ENCODE data around the gene INPP4A.

The INPP4A gene

GRCh38 chr2:98461498-98462049, 16.9 kb downstream of the INPP4A start:
- FAIRE-seq = no peak

GRCh38 chr2:98463081-98463481, 18.4 kb downstream of the INPP4A start:
- no peak for FAIRE-seq

GRCh38 chr2:98463551-98463971, 18.9 kb downstream of the INPP4A start:
- no peak for FAIRE-seq

GRCh38 chr2:98463988-98464771, 19.5 kb downstream of the INPP4A start:
- FAIRE-seq = no peak

GRCh38 chr2:98464772-98465310, 20.2 kb downstream of the INPP4A start:
- no peak for FAIRE-seq

- FAIRE-seq = no peak
These were observed 21.0 kb downstream of the INPP4A start for GRCh38 chr2:98465456-98466226.

- FAIRE-seq = no peak
These were observed 22.5 kb downstream of the INPP4A start for GRCh38 chr2:98467082-98467536.

- FAIRE-seq = no peak
These were observed 23.0 kb downstream of the INPP4A start for GRCh38 chr2:98467652-98468051.

- FAIRE-seq = no peak
These were observed 24.1 kb downstream of the INPP4A start for GRCh38 chr2:98468621-98469236.

- FAIRE-seq = no peak
These were observed 25.3 kb downstream of the INPP4A start for GRCh38 chr2:98469862-98470544.

- no peak for FAIRE-seq
These were observed 26.2 kb downstream of the INPP4A start for GRCh38 chr2:98470851-98471255.

GRCh38 chr2:98471402-98472131, 26.9 kb downstream of the INPP4A start:
- no peak for FAIRE-seq

- no peak for FAIRE-seq
These were observed 27.5 kb downstream of the INPP4A start for GRCh38 chr2:98472132-98472650.

- FAIRE-seq = no peak
These were observed 28.5 kb downstream of the INPP4A start for GRCh38 chr2:98472961-98473746.

GRCh38 chr2:98473995-98474780, 29.5 kb downstream of the INPP4A start:
- FAIRE-seq = no peak

- FAIRE-seq = no peak
These were observed 30.4 kb downstream of the INPP4A start for GRCh38 chr2:98474979-98475632.

- no peak for FAIRE-seq
These were observed 31.7 kb downstream of the INPP4A start for GRCh38 chr2:98476192-98476868.

- FAIRE-seq = no peak
These were observed 32.4 kb downstream of the INPP4A start for GRCh38 chr2:98477036-98477435.

Data from colon (tissue), 2 donors.